ENCODE measurements around the gene MRPL50.

DNA sequence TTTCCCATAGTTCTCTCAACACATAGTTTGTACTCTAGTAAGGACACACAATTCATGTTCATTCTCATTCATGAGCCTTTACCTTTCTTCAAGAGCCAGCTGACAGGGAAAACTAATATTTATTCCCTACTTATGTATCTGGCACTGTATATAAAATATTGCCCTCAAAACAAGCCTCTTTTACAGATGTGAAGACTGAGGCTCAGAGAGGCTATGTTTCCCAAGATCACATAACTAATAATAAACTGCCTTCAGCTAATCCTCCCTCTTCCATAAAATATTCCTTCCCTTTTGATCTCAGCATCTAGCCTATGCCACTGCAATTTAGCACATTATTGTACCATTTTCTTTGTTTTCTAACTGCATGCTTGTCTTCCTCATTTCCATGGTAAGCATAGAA lies 19.0 kb upstream of the MRPL50 start:
- no peak for TF ChIP-seq CTCF (IDR thresholded peaks at IDR 0.05; ENCODE audit: insufficient read depth, low read depth, low read length)
- TF ChIP-seq EZH2 (IDR thresholded peaks at IDR 0.05; ENCODE audit: insufficient read depth, low read length), result no peak

Data from astrocyte (in vitro differentiated cells and primary cell).